Panc1 (cell line): ENCODE results near the gene LAMB2. TPM values are rescaled to one million over a fixed set of nuclear protein-coding genes. Genes with fewer than 3 reads are reported as not detected.

ENCODE experiments used
- ATAC-seq: fragments of 200-7000 bp; cut with Tn5 transposase; 2 replicates; pipeline ENCODE4 v1.9.1; 2020; ENCODE audit warnings: mild to moderate bottlenecking, moderate library complexity
- BruUV-seq: library from RNA; stranded (reverse); fragments of 400-500 nt; replicated peaks from 2 replicates; lab custom pipeline; 2021; lab: Mats Ljungman, UMichigan
- CTCF ChIA-PET: fragments of 300-600 bp; sonication (Branson Sonifier 250); formaldehyde crosslinking; loops from one replicate; lab custom pipeline; 2022; ENCODE audit warnings: antibody characterized with exemption; lab: Charles Lee
- POLR2A ChIA-PET: fragments of 300-600 bp; sonication (Branson Sonifier 250); formaldehyde crosslinking; loops from one replicate; lab custom pipeline; 2022; ENCODE audit warnings: antibody characterized with exemption; lab: Charles Lee
- DNase-seq: peaks from one replicate; pipeline ENCODE4 v3.0.0-alpha.2; 2010; ENCODE audit warnings: low read depth, low spot score
- H3K27ac ChIP-seq: 2 replicates; pipeline ENCODE4 v1.5.1; 2011; ENCODE audit warnings: mild to moderate bottlenecking, low read length, inconsistent platforms
- H3K27me3 ChIP-seq: fragments of 200-500 bp; sonication (Bioruptor generic); 2 replicates; pipeline ENCODE4 v1.6.0; 2014; ENCODE audit warnings: low read length, inconsistent platforms; ENCODE audit not compliant: control insufficient read depth, insufficient read depth
- H3K36me3 ChIP-seq: fragments of 200-500 bp; sonication (Bioruptor generic); 2 replicates; pipeline ENCODE4 v1.5.1; 2014; ENCODE audit warnings: inconsistent platforms, mild to moderate bottlenecking, low read length, moderate library complexity; ENCODE audit not compliant: control insufficient read depth, insufficient read depth
- H3K4me1 ChIP-seq: 2 replicates; pipeline ENCODE4 v1.5.1; 2011; ENCODE audit warnings: inconsistent platforms, mild to moderate bottlenecking, low read length, moderate library complexity; ENCODE audit not compliant: control insufficient read depth, insufficient read depth
- H3K4me3 ChIP-seq, 2 experiments: 2 replicates each; pipeline ENCODE4 v1.5.1; 2011 to 2012; ENCODE audit warnings: low read depth in 2 of 2, low read length in 2 of 2, mild to moderate bottlenecking in 2 of 2, inconsistent platforms in 1 of 2, moderate library complexity in 1 of 2
- H3K9me3 ChIP-seq: fragments of 200-500 bp; sonication (Bioruptor generic); 2 replicates; pipeline ENCODE4 v1.5.1; 2014; ENCODE audit warnings: low read depth, mild to moderate bottlenecking, inconsistent platforms, low read length, moderate library complexity; ENCODE audit not compliant: control insufficient read depth, insufficient read depth
- CTCF ChIP-seq: fragments of 450-650 bp; IDR thresholded peaks from 2 replicates; pipeline ENCODE4 v1.5.1; 2017; ENCODE audit warnings: mild to moderate bottlenecking
- POLR2AphosphoS5 ChIP-seq: IDR thresholded peaks from 2 replicates; pipeline ENCODE4 v1.6.1; 2012; ENCODE audit warnings: mild to moderate bottlenecking, low read depth, low read length, moderate library complexity
- REST ChIP-seq, 2 experiments: IDR thresholded peaks; 2 replicates each; pipeline ENCODE4 v1.6.1; 2011 to 2012; ENCODE audit warnings: low read depth in 2 of 2, control low read depth in 1 of 2, low read length in 1 of 2, mild to moderate bottlenecking in 1 of 2, moderate library complexity in 1 of 2; ENCODE audit not compliant: insufficient read depth in 1 of 2
- SIN3A ChIP-seq: IDR thresholded peaks from 2 replicates; pipeline ENCODE4 v1.6.1; 2012; ENCODE audit warnings: low read depth, mild to moderate bottlenecking, low read length, moderate library complexity, borderline replicate concordance; ENCODE audit not compliant: insufficient read depth
- TCF7L2 ChIP-seq: IDR thresholded peaks from 2 replicates; pipeline ENCODE4 v1.6.1; 2011; ENCODE audit warnings: mild to moderate bottlenecking, low read depth, low read length, inconsistent platforms
- in situ Hi-C: cut with HindIII; loops from 2 replicates; pipeline ENCODE4 v1.10.0; 2016; ENCODE audit warnings: low sequenced_read_pairs, low pct_unique_long_range_greater_than_20kb
- intact Hi-C: fragments of 100-400 bp; cut with micrococcal nuclease; formaldehyde crosslinking; loops from one replicate; pipeline ENCODE4 v1.10.0; 2022; ENCODE audit not compliant: unreplicated experiment
- total RNA-seq: library from RNA; stranded (reverse); gene quantifications from one replicate; pipeline ENCODE4 v1.2.1, GENCODE V29; 2021; ENCODE audit not compliant: unreplicated experiment

The LAMB2 gene
- total RNA-seq, 1 experiment from 2014 or later = 189 TPM

- Histone ChIP-seq H3K27me3 (no peaks in the 10 kb centered on the region), H3K27ac (no peak overlapping the region), H3K4me1 (no peaks in the 10 kb centered on the region), H3K36me3 (peaks cover 8% of the 10 kb centered on the region; the same call in 1 of the 2 replicates), H3K9me3 (peaks cover 3% of the 10 kb centered on the region; the same call in 1 of the 2 replicates), H3K4me3 (no peak overlapping the region)
- ATAC-seq (no peak), DNase-seq (no peak)
- in situ Hi-C loops (no loop called here), intact Hi-C loops (no loop called here)
- ChIA-PET POLR2A (interaction anchor here (0.6 kb wide), 1 partner anchor 308 kb away, joined by 4 read pairs; the partner anchor contains the start of gene DAG1), CTCF (no interaction called here)
- no TSS peak for BruUV-seq
- no peak for TF ChIP-seq TCF7L2
- no peak; the same call in 1 of the 2 replicates for TF ChIP-seq POLR2AphosphoS5
- TF ChIP-seq REST (IDR thresholded peaks at IDR 0.05; ENCODE audit: insufficient read depth in 1 of 2, low read depth in 2 of 2, low read length in 1 of 2) = no peak
- TF ChIP-seq CTCF = no peak
- TF ChIP-seq SIN3A = no peak
Observed at GRCh38 chr3:49161808-49162530, 29.1 kb upstream of the LAMB2 start.

- no peak overlapping the region for H3K27ac ChIP-seq
Observed at GRCh38 chr3:49161197-49161596, 28.3 kb upstream of the LAMB2 start.

More at GRCh38 chr3:49161197-49161596, 28.3 kb upstream of the LAMB2 start:
- no peaks in the 10 kb centered on the region for H3K27me3 ChIP-seq
- intact Hi-C loops (no loop called here), in situ Hi-C loops (no loop called here)
- ChIA-PET CTCF (interaction anchor here (0.7 kb wide), 1 partner anchor 9 kb away, joined by 10 read pairs; no protein-coding TSS in a partner anchor), POLR2A (interaction anchor here (0.6 kb wide), 1 partner anchor 309 kb away, joined by 4 read pairs; the partner anchor contains the start of gene DAG1)
- no peak for TF ChIP-seq REST (IDR thresholded peaks at IDR 0.05; ENCODE audit: insufficient read depth in 1 of 2, low read depth in 2 of 2, low read length in 1 of 2)
- TF ChIP-seq SIN3A = no peak
- no peak for TF ChIP-seq CTCF
- TF ChIP-seq POLR2AphosphoS5 = no peak
- TF ChIP-seq TCF7L2 = no peak
- no peak overlapping the region for H3K4me3 ChIP-seq
- H3K36me3 ChIP-seq = peaks cover 8% of the 10 kb centered on the region; the same call in 1 of the 2 replicates
- BruUV-seq = no TSS peak
- DNase-seq = no peak
- no peaks in the 10 kb centered on the region for H3K4me1 ChIP-seq
- no peak for ATAC-seq
- H3K9me3 ChIP-seq = no peaks in the 10 kb centered on the region
